ENCODE results near the gene MAGI3.
"Not testable (repeated sequence)": the region's sequence is repeated elsewhere in the genome, so short reads cannot be mapped to it uniquely, and the experiment has no call there.

MAGI3 gene

DNA sequence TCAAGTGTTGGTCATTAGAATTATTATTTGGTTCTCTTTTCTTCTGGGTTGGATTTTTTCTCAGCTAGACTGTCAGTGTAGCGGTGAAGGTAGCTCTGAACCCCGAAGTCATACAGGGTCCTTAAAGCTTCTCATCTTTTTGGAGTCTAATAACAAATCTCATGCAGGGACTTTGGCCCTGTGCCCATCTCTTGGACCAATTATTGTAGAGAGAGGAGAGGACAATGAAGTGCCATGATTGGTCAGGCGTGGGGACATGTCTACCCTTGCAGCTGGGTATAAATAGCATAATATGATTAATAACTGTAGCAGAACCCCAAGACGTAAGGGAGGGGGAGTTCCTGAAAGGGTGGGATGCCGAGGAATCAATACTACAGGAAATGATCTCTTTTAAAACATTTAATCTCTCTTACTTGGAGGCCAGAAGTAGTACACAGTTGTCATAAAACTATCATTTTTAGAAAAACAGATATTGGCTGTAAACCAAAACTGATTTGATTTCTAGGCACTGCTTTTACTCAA, 8.8 kb downstream of the MAGI3 start:
- DNase-seq: no peak

DNA sequence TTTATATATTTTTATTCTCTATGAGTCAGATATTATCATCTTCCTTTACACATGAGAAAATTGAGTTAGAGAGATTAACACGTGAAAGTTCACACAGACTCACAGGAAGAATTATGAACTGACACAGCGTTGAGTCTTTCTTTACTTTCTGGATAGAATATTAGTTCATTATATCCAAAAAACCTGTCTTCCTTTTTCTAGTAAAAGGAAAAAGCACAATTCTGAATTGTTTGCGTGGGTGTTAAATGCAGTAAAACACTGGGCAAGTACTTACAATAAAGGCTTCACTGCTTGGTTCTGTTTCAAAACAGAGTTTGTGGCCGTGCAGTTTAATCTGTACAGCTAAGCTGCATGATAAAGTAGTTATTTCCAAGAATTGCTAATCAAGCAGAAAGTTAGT, 10.8 kb downstream of the MAGI3 start:
- no peak for DNase-seq

DNA sequence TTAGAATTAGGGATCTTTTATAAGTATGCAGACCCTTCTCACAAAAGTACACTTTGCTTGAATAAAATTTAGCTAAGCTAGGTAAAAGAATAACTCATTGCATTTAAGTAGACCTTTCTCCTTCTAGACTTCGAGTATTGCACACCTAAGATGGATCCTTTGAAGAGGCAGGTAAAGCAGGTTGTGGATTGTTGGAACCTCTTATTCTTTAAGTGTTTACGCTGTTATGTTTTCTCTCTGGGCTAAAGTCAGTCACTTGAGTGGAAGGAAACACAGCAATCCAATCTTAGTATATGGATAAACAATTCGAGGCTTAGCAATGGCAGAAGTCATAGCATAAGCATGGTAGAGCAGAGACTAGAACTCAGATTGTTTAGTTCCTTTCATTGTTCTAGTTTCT, 11.4 kb downstream of the MAGI3 start:
- no peak for DNase-seq

DNA sequence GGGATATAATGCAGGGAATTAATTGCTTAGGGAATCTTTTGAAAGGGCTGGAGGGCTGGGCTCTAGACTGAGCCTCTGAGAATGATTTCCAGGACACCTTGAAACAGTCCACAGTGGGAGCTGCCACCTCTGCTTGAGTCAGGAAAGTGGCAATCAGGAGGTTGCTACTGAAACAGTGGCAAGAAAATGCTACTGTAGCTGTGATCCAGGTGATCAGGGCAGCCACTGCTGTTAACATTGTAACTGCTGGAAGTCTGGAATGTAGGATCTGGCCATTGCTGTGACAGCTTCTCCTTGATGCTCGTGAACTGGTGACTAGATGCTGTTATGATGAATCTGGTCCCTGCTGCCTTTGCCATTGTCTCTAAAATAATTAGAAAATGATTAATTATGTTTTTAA, 12.8 kb downstream of the MAGI3 start:
- no peak for DNase-seq

DNA sequence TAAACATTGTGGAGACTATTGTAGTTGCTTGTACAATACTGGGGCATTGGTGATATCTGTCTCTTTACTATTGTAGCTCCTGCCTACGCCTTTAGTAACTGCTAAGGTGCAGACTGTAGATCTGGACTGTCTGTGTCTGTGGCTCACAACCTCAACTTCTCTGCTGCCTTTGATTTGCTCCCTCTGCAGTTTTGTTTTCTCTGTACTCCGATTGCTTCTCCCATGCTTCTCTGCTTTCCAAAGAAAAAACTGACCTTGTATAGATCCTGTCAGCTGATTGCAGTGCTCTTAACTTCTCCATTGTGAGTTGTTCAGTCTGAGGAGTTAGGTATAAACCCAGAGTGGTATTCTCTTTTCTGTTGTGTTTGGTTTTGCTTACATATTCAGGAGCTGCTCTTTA, 15.3 kb downstream of the MAGI3 start:
- DNase-seq: no peak

DNA sequence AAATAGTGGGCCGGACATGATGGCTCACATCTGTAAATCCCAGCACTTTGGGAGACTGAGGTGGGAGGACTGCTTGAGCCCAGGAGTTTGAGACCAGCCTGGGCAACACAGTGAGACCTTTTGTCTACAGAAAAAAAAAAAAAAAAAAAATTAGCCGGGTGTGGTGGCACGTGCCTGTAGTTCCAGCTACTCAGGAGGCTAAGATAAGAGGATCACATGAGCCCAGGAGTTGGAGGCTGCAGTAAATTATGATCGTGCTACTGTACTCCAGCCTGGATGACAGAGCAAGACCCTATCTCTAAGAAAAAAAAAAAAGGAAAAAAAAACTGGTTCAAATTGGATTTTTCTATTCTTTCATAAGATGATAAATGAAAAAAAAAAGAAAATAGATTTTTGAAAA, 15.8 kb downstream of the MAGI3 start:
- not testable (repeated sequence) for DNase-seq

DNA sequence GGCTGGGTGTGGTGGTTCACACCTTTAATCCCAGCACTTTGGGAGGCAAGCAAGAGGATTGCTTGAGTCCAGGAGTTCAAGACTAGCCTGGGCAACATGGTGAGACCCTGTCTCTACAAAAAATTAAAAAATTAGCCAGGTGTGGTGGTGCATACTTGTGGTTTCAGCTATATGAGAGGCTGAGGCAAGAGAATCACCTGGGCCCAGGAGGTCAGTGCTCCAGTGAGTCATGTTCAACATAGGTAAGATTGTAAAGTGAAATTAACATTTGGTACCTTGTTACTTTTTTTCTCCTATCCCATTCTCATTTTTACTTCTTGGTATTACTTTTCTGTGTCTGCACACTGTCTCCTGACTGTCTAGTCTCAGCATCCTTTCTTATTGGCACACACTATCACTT, 19.0 kb downstream of the MAGI3 start:
- DNase-seq: no peak

DNA sequence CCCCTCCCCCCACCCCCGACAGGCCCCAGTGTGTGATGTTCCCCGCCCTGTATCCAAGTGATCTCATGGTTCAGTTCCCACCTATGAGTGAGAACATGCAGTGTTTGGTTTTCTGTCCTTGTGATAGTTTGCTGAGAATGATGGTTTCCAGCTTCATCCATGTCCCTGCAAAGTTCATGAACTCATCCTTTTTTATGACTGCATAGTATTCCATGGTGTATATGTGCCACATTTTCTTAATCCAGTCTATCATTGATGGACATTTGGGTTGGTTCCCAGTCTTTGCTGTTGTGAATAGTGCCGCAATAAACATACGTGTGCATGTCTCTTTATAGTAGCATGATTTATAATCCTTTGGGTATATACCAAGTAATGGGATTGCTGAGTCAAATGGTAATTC, 21.7 kb downstream of the MAGI3 start:
- not testable (repeated sequence) for DNase-seq

DNA sequence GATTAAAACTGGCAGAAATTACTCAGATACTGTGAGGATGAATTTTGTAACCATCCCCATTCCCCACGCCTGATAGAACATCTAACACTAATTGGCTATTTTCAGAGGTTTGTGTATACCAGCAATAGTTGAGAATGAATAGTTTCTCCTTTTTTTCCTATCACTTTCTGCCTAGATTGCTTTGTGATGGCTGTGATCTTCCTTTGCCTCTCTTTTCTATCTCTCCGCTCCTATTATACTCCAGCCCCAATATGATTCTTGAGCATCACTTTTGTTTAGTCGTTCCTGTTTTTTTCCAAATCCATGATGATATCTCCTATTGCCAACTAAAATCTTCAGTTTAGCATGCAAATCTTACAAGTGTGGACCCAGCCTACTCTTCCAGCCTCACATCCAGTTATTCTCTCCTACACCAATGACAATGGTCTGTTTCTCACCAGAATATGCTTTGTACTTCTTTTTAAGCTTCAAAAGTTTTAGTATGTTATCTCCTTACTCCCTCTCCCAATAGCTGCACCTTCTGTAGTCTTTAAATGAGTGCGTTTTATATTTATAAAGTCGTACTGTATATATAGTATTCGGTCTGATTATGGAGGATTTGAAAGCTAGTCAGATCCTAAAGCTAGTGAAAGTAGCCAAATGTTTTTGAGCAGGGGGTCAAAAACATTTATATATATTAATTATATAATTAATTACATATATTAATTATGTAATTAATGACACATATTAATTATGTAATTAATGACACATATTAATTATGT, 25.2 kb downstream of the MAGI3 start:
- no peak for DNase-seq

DNA sequence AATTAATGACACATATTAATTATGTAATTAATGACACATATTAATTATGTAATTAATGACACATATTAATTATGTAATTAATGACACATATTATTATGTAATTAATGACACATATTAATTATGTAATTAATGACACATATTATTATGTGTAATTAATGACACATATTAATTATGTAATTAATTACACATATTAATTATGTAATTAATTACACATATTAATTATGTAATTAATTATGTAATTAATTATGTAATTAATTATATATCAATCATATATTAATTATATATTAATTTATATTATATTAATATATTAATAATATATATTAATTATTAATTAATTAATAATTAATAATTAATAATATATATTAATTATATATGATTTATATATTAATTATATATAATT, 25.8 kb downstream of the MAGI3 start:
- not testable (repeated sequence) for DNase-seq

DNA sequence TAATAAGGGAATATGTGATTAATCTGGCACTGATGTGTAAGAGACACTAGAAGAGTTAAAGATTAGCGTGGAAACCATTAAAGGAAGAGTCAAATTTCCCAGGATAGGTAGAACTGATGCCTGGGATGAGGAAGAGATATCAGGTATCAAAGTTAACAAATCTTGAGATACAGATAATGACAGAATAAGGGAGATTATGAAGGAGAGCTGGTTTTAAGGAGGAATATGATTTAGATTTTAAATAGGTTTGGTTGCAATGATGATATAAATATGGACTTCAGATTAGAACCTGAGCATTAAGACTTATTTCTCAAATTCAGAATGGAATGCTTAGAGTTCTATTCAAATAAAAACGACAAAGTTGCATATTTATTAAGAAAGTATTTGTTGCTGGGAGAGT, 26.2 kb downstream of the MAGI3 start:
- DNase-seq: no peak

DNA sequence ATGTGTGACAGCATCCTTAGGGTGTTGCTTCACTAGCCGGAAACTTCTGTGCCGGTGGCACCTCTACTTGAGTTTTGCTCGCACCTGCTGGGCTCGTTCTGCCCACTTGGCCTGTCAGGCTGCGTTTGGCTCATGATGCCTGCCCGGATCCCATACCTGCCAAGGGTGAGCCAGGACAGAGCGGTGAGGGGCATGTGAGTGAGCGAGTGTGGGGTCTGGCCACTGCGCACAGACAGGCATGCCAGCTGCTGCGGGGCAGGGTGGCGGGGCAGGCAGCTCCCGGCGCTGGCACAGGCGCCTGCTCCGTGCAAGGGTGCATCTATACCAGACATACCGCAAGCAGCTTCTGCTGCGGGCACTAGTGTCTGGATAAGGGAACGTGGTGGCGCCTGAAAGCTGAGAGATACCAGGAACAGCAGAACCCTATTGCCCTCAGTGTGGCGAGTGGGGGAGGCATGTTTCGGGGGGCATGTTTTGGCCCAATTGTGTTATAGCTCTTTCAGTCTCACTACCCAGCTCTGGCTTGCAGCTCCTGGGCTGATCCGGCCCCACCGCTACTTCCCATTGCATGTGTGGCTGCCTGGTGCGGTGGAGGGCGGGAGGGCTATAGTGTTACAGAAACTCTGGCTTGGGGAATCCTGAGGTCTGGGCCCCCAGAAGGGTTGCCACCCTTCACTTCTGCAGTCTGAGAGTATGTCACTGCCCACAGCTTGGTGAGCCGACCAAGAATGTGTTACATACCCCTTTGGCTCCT, 32.2 kb downstream of the MAGI3 start:
- no peak for DNase-seq

DNA sequence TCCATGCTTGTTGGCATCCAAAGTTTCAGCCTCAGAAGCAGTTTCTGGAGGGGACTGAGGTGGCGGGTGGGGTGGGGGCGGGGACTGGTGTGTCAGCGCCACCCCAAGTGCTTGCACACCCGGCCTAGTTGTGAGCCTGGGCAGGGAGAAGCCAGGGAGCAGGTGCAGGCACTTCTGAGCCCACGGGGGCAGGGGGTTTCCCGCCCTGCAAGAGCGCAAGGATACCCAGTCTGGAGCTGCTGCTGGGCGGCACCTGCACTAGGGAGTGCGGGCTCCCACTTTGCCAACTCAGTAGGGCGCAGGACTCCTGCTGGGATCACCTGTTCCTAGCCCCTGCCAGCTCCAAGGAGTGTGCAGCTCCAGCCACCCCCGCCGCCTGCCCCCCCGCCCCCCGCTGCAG, 33.5 kb downstream of the MAGI3 start:
- no peak for DNase-seq

DNA sequence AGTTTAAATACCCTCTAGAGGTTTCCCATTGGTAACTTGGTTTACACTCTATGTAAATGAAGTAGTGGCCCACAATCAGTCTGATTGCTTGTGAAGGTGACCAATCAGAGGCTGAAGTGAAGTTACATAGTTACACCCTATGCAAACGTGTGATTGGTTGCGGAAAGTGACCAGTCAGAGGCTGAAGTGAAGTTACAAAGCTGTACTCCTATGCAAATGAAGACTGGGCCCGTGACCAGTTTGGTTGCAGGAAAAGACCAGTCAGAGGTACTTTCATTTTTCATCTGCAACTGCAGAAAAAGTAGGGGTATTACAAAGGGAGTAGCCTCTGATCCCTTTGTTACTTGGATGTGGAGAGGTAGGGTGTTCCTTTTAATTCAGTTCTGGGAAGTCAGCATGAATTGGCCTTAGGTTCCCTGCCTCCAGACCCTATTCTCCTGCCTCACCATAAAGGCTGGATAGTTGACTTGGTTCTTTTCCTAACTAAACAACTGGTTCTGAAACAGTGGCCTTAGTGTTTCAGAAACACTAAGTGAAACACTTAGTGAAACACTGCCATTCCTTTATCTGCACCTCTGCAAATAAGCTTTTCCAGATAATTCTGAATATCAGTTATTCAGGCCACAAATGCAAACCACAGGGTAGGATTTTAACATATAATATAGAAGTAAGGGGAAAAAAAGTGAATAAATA, 39.3 kb downstream of the MAGI3 start:
- no peak for DNase-seq

DNA sequence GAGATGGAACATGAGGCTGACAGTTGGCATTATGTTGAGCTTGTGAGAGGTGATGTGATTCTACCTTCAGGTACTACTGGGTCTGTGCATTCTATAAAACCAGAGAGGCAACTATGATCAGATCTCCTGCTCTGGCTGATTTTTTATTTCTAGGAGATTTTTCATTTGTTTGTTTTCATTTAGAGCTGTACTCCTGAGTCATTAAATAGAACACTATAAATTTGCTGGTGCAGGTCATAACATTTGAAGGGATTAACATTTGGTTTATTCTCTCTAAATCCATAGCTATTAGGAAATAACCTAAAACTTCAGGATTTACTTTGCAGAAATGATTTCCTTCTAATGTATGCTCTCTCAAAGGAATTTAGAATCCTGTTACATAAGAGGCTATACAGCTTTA, 42.9 kb downstream of the MAGI3 start:
- no peak for DNase-seq

DNA sequence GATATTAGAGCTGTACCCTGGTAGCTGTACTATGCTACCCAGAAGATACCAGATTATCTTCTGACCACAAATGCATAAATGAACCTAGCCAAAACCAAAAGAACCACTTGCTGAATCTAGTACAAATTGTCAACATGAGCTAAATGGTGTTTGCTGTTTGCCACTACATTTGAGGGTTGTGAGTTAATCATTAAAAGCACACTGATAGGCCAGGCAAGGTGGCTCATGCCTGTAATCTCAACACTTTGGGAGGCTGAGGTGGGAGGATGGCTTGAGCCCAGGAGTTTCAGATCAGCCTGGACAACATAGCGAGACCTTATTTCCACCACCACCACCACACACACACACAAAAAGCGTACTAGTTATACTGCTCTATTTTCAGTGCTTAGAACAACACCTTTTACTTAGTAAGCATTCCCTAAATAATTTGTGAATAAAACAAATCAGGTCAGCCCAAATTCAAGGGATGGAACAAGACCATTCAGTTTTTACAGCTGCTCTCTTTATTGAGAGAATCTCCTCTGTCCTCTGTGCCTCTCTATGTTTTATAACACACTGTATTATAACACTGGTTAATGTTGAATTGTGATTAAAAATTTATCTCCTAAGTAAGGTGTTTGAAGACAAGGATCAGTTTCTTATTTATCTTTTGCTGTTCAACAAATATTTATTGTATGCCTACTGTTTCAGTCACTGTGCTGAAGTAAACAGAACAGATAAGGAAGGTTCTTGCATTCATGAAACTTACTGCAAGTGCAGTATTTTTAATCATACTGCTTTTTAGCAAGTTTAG, 44.0 kb downstream of the MAGI3 start:
- DNase-seq: no peak

DNA sequence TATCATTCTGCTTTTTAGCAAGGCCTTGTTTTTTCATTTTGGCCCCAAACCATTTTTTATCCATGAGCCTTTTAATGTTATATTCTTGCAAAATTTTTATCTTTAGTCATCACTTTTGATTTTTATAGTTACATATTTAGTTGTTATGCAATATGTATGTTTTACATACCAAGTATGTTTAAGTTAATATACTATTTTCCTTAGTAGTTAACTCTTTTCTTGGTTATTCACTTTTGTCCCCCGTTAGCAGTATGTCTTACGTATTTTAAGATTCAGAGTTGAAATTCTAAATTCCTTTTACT, 44.5 kb downstream of the MAGI3 start:
- no peak for DNase-seq

DNA sequence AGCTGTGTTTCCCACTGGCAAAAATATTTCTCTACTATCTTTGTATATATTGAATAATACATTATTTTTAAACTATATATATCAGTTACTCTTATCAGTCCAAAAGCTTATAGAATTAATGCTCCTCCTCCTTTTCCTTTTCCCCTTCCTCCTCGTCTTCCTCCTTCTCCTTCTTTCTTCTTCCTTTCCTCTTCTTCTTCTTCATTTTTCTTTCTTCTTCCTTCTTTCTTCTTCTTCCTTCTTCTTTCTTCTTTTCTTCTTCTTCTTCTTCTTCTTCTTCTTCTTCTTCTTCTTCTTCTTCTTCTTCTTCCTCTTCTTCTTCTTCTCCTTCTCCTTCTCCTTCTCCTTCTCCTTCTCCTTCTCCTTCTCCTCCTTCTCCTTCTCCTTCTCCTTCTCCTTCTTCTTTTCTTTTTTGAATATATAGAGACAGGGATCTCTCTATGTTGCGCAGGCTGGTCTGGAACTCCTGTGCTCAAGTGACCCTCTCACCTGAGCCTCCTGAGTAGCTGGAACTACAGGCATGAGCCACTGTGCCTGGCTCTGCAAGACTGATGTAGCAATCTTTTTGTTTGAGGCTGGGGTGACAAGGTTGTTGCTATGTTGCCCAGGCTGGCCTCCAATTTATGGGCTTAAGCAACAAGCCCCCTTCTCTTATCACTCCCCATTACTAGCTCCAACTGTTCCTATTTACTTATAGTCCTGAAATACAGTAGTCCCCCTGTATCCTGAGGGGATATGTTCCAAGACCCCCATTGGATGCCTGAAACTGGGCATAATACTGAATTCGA, 47.4 kb downstream of the MAGI3 start:
- DNase-seq: no peak

DNA sequence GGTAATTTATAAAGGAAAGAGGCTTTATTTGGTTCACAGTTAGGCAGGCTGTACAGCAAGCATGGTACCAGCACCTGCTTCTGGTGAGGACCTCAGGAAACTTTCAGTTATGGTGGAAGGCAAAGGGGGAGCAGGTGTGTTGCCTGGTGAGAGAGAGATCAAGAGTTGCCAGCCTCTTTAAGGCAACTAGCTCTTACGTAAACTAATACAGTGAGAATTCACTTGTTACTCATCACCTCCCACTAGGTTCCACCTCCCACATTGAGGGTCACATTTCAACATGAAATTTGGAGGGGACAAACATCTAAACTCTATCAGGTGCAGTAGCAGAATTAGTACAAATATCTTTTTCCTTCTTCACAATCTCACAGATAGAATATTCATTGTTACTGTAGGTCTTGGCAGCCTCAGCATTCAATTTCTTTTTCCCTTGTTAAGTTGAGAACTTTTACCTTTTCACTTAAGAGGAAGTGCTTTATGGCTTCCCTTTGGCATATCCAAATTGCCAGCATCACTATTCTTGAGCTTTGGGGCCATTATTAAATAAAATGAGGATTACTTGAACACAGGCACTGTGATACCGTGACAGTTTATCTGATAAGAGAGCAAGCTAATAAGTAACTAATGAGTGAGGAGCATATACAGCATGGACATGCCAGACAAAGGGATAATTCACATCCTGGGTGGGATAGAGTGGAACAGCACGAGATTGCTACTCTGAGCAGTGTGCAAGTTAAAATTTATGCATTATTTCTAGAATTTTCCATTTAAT, 48.4 kb downstream of the MAGI3 start:
- DNase-seq: no peak

DNA sequence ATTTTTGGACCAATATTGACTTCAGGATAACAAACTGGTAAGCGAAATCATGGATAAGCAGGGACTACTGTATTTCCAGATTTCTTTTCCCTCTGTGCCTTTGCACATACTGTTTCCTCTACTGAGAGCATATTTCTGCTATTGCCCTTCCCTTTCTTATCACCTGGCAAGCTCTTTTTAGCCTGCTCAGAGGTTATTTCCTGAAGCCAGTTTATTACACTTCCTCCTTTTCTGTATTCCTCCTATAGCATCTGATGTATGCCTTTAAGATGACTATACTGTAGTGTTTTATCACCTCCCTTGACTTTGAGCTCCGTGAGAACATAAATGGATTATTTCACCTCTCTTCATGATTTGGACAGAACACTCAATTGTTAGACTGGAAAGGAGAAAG, 49.0 kb downstream of the MAGI3 start:
- DNase-seq: no peak

DNA sequence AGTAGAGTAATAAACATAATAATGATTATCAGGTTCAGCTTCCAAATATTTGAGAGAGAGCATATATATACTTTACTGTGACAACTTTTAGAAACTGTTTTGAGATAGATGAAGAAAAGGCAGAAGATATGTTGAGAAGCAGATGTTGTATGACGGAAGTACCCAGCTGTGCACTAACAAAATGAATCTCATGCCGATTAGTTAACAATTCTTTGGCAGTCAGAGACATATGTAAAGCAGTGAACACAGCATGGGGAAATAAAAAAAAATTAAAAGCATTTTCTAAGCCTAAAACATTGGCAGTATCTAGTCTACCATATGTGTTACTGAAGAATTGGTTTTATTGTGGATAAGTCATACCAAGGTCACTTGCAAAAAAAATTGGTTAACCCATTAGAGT, 51.8 kb downstream of the MAGI3 start:
- no peak for DNase-seq

DNA sequence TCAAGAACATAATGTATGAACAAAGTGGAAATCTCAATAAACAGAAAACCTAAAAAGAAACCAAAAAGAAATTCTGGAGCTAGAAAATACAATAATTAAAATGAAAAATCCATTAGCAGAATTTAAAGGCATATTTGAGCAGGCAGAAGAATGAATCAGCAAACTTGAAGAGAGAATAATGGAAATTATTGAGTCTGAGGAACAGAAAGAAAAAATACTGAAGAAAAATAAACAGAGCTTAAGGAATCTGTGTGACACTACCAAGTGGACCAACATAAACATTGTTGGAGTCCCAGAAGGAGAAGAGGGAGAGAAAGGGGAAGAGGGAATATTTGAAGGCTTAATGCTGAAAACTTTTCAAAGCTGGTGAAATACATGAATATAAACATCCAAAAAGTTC, 54.5 kb downstream of the MAGI3 start:
- DNase-seq: no peak
